ENCODE data around the gene TSPAN31. TPM values are rescaled to one million over a fixed set of nuclear protein-coding genes. Genes with fewer than 3 reads are reported as not detected.

Gene TSPAN31
- total RNA-seq, 1 donor, result 62.2 TPM

- TF ChIP-seq, protein P1, sequence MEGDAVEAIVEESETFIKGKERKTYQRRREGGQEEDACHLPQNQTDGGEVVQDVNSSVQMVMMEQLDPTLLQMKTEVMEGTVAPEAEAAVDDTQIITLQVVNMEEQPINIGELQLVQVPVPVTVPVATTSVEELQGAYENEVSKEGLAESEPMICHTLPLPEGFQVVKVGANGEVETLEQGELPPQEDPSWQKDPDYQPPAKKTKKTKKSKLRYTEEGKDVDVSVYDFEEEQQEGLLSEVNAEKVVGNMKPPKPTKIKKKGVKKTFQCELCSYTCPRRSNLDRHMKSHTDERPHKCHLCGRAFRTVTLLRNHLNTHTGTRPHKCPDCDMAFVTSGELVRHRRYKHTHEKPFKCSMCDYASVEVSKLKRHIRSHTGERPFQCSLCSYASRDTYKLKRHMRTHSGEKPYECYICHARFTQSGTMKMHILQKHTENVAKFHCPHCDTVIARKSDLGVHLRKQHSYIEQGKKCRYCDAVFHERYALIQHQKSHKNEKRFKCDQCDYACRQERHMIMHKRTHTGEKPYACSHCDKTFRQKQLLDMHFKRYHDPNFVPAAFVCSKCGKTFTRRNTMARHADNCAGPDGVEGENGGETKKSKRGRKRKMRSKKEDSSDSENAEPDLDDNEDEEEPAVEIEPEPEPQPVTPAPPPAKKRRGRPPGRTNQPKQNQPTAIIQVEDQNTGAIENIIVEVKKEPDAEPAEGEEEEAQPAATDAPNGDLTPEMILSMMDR (IDR thresholded peaks at IDR 0.05; ENCODE audit: insufficient read depth, low read depth, low read length), result no peak
- H3K4me3 ChIP-seq (ENCODE audit: low read depth, low read length), result no peak overlapping the region
- DNase-seq (ENCODE audit: low read depth), result no peak
Measured at GRCh38 chr12:57776247-57776587, 31.4 kb downstream of the TSPAN31 start.

DNA sequence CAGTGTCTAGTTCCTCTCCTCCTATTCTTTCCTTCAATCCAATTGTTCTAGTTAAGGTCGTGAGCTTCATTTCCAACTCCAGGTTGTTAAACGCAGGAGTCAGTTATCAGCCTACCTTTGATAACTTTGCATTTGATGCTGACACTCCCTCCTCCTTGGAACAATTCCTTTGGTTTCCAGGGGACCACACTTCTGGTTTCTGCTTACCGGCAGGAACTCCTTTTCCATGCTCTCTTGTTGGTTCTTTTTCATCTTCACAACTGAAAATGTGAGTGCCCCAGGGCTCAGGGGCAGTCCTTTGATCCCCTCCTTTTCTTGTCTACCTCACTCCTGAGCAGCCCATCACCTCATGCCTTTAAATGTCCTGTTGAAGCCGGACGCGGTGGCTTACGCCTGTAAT is 32.5 kb downstream of the TSPAN31 start:
- TF ChIP-seq, protein P1 (IDR thresholded peaks at IDR 0.05; ENCODE audit: insufficient read depth, low read depth, low read length), result no peak
- H3K4me3 ChIP-seq (ENCODE audit: low read depth, low read length), result no peak overlapping the region
- no peak for DNase-seq (ENCODE audit: low read depth)

GRCh38 chr12:57777911-57778310 is 33.1 kb downstream of the TSPAN31 start:
- no peak overlapping the region for H3K4me3 ChIP-seq (ENCODE audit: low read depth, low read length)
- no peak for DNase-seq (ENCODE audit: low read depth)
- TF ChIP-seq, protein P1 (IDR thresholded peaks at IDR 0.05; ENCODE audit: insufficient read depth, low read depth, low read length), result no peak

GRCh38 chr12:57779736-57780135 is 34.9 kb downstream of the TSPAN31 start:
- DNase-seq (ENCODE audit: low read depth), result peak; percentile 33
- TF ChIP-seq, protein P1 (IDR thresholded peaks at IDR 0.05; ENCODE audit: insufficient read depth, low read depth, low read length), result no peak
- no peak overlapping the region for H3K4me3 ChIP-seq (ENCODE audit: low read depth, low read length)

DNA sequence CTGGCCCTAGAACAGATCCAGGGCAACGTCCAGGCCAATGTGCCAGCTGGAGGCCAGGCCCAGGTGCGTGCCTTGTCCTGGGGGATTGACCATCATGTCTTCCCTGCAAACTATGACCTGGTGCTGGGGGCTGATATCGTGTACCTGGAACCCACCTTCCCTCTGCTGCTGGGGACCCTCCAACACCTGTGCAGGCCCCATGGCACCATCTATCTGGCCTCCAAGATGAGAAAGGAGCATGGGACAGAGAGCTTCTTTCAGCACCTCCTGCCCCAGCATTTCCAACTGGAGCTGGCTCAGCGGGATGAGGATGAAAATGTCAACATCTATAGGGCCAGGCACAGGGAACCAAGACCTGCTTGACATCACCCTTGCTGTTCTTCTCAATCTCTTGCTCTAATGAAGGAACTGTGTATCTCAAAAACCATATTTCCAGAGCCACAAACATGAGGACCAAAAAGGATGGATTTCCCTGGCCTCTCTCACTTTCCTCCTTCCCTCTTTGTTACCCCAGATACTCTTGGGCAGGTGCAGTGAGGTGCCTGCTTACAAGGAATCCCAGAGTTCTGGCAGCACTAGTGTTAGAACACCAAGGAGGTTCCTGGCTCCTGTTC is 35.6 kb downstream of the TSPAN31 start:
- TF ChIP-seq, protein P1 (IDR thresholded peaks at IDR 0.05; ENCODE audit: insufficient read depth, low read depth, low read length), result no peak

GRCh38 chr12:57781244-57781643 is 36.4 kb downstream of the TSPAN31 start:
- TF ChIP-seq, protein P1 (IDR thresholded peaks at IDR 0.05; ENCODE audit: insufficient read depth, low read depth, low read length), result no peak
- H3K4me3 ChIP-seq (ENCODE audit: low read depth, low read length), result no peak overlapping the region
- no peak for DNase-seq (ENCODE audit: low read depth)

More for the DNA sequence above, 35.6 kb downstream of the TSPAN31 start:
- DNase-seq (ENCODE audit: low read depth), result no peak
- H3K4me3 ChIP-seq (ENCODE audit: low read depth, low read length), result no peak overlapping the region

DNA sequence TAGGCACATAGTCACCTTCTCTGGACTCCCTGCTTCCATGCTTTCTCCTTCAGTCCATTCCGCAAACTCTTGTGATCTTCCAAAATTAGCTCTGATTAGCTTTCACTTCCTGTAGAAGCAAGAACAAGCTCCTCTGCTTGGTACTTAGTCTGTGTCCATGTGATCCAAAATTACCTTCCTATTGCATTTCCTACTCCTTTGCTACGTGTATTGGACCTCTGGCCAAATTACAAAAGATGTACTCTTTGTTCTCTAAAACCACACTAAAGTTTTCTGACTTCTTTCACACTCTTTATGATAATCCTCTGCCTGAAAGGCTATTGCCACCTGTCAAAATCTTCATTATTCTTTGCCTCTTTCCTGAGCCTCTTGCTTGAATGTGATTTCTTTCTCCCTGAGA is 37.0 kb downstream of the TSPAN31 start:
- H3K4me3 ChIP-seq (ENCODE audit: low read depth, low read length), result no peak overlapping the region
- no peak for DNase-seq (ENCODE audit: low read depth)
- TF ChIP-seq, protein P1 (IDR thresholded peaks at IDR 0.05; ENCODE audit: insufficient read depth, low read depth, low read length), result no peak

Data from fibroblast of villous mesenchyme (primary cell).